SK-N-SH treated with all-trans-retinoic acid at 6 μM for 48 hours (cell line): ENCODE results near the gene ASIC4.

Experiments
- ARNTL ChIP-seq: fragments of 450-650 bp; formaldehyde crosslinking; IDR thresholded peaks from 2 replicates; pipeline ENCODE4 v1.5.0; 2020; ENCODE audit warnings: low read depth, mild to moderate bottlenecking, moderate library complexity, borderline replicate concordance
- CSDC2 ChIP-seq: fragments of 250-450 bp; sonication (Bioruptor Pico); IDR thresholded peaks from 2 replicates; pipeline ENCODE4 v1.5.0; 2020; ENCODE audit warnings: mild to moderate bottlenecking, moderate library complexity
- ESRRG ChIP-seq: fragments of 250-450 bp; sonication (Bioruptor Pico); IDR thresholded peaks from 2 replicates; pipeline ENCODE4 v1.6.1; 2021; ENCODE audit warnings: mild to moderate bottlenecking
- ZFP3 ChIP-seq: fragments of 250-450 bp; sonication (Bioruptor Pico); IDR thresholded peaks from 2 replicates; pipeline ENCODE4 v1.5.0; 2020; ENCODE audit warnings: mild to moderate bottlenecking, moderate library complexity
- ZFP30 ChIP-seq: fragments of 450-650 bp; formaldehyde crosslinking; IDR thresholded peaks from 2 replicates; pipeline ENCODE4 v1.5.0; 2022; ENCODE audit warnings: mild to moderate bottlenecking, moderate library complexity
- ZNF565 ChIP-seq: fragments of 450-650 bp; formaldehyde crosslinking; conservative IDR thresholded peaks from 2 replicates; pipeline ENCODE4 v1.5.0; 2020; ENCODE audit warnings: low read depth, mild to moderate bottlenecking, moderate library complexity
- ZNF70 ChIP-seq: fragments of 450-650 bp; formaldehyde crosslinking; IDR thresholded peaks from 2 replicates; pipeline ENCODE4 v1.5.0; 2020; ENCODE audit warnings: mild to moderate bottlenecking, moderate library complexity
- TF ChIP-seq, protein P1 (sequence below): fragments of 250-450 bp; sonication (Bioruptor Pico); IDR thresholded peaks from 2 replicates; pipeline ENCODE4 v1.5.1; 2021; ENCODE audit warnings: mild to moderate bottlenecking, moderate library complexity
- TF ChIP-seq, protein P2 (sequence below): fragments of 250-450 bp; sonication (Bioruptor Pico); IDR thresholded peaks from 2 replicates; pipeline ENCODE4 v1.5.1; 2020; ENCODE audit warnings: low read depth, mild to moderate bottlenecking, moderate library complexity
- TF ChIP-seq, protein P3 (sequence below): fragments of 250-450 bp; sonication (Bioruptor Pico); IDR thresholded peaks from 2 replicates; pipeline ENCODE4 v1.8.0; 2021; ENCODE audit warnings: low read depth, mild to moderate bottlenecking, moderate library complexity, borderline replicate concordance

DNA sequence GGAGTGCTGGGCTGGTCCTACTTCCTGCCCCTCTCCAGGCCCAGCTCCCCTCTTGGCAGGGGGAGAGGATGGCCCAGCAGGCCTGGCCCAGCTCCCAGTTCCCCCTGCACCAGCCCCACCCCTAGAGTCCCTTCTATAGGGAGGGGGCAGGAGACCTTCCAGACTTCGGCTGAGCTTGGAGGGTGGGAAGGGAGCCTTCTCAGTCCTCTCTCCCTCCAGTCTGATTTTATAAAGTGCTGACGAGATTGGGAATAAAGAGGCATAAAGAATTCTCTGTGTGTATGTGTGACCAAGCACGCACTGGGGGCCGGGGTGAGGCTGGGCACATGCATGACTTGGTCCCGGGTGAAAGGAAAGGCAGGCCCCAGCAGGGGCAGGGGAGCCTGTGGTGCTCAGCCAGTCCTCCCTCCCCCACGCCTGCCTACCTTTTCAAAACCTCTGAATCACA, 24.2 kb downstream of the ASIC4 start:
- TF ChIP-seq ZFP30 (CRISPR knock-in tag) (no peak), ZNF565 (CRISPR knock-in tag) (no peak), CSDC2 (no peak), ZFP3 (no peak), ESRRG (CRISPR knock-in tag) (no peak), ARNTL (CRISPR knock-in tag) (no peak), ZNF70 (CRISPR knock-in tag) (no peak)
- TF ChIP-seq, protein P1, sequence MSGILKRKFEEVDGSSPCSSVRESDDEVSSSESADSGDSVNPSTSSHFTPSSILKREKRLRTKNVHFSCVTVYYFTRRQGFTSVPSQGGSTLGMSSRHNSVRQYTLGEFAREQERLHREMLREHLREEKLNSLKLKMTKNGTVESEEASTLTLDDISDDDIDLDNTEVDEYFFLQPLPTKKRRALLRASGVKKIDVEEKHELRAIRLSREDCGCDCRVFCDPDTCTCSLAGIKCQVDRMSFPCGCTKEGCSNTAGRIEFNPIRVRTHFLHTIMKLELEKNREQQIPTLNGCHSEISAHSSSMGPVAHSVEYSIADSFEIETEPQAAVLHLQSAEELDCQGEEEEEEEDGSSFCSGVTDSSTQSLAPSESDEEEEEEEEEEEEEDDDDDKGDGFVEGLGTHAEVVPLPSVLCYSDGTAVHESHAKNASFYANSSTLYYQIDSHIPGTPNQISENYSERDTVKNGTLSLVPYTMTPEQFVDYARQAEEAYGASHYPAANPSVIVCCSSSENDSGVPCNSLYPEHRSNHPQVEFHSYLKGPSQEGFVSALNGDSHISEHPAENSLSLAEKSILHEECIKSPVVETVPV (CRISPR knock-in tag): no peak
- TF ChIP-seq, protein P2, sequence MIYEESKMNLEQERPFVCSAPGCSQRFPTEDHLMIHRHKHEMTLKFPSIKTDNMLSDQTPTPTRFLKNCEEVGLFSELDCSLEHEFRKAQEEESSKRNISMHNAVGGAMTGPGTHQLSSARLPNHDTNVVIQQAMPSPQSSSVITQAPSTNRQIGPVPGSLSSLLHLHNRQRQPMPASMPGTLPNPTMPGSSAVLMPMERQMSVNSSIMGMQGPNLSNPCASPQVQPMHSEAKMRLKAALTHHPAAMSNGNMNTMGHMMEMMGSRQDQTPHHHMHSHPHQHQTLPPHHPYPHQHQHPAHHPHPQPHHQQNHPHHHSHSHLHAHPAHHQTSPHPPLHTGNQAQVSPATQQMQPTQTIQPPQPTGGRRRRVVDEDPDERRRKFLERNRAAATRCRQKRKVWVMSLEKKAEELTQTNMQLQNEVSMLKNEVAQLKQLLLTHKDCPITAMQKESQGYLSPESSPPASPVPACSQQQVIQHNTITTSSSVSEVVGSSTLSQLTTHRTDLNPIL (CRISPR knock-in tag): no peak
- TF ChIP-seq, protein P3, sequence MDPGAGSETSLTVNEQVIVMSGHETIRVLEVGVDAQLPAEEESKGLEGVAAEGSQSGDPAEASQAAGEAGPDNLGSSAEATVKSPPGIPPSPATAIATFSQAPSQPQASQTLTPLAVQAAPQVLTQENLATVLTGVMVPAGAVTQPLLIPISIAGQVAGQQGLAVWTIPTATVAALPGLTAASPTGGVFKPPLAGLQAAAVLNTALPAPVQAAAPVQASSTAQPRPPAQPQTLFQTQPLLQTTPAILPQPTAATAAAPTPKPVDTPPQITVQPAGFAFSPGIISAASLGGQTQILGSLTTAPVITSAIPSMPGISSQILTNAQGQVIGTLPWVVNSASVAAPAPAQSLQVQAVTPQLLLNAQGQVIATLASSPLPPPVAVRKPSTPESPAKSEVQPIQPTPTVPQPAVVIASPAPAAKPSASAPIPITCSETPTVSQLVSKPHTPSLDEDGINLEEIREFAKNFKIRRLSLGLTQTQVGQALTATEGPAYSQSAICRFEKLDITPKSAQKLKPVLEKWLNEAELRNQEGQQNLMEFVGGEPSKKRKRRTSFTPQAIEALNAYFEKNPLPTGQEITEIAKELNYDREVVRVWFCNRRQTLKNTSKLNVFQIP (CRISPR knock-in tag): no peak
